A549 treated with CpdA at 1 μM for 4 hours (cell line): ENCODE measurements around the gene OR2L2. TPM values are rescaled to one million over a fixed set of nuclear protein-coding genes. Genes with fewer than 3 reads are reported as not detected.

ENCODE experiments used
- total RNA-seq: library from RNA; stranded (reverse); fragments of 200-300 nt; extraction: Qiagen RNA extraction; gene quantifications from 5 replicates; pipeline ENCODE4 v1.2.3, GENCODE V29; 2022; ENCODE audit warnings: low read depth

OR2L2 gene, protein sequence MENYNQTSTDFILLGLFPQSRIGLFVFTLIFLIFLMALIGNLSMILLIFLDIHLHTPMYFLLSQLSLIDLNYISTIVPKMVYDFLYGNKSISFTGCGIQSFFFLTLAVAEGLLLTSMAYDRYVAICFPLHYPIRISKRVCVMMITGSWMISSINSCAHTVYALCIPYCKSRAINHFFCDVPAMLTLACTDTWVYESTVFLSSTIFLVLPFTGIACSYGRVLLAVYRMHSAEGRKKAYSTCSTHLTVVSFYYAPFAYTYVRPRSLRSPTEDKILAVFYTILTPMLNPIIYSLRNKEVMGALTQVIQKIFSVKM
- 0.01 TPM in 1 of 5 replicates, not detected in the others for total RNA-seq

DNA sequence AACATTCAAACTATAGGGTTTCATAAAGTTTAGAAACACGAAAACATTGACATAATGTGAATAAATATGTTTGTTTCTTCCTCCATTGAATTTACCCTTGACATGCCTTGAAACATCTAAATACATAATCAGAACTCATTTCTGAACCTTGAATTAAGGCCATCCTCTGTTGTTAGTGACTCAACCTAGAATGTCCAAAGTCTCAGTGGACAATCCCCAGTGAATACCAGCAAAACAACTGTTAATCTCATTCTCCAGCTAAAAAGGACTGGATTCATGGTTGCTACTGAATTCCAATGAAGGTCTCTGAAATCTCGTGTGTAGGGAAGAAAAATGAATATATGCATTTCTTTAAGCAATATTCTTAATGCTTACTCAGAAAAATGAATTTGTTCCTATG, at the start of gene OR2L2:
TSS of gene OR2L2 (plus strand) at position 301 of the 400 bp plus-strand sequence. CDS start 8,198 bp downstream, outside the sequence.

DNA sequence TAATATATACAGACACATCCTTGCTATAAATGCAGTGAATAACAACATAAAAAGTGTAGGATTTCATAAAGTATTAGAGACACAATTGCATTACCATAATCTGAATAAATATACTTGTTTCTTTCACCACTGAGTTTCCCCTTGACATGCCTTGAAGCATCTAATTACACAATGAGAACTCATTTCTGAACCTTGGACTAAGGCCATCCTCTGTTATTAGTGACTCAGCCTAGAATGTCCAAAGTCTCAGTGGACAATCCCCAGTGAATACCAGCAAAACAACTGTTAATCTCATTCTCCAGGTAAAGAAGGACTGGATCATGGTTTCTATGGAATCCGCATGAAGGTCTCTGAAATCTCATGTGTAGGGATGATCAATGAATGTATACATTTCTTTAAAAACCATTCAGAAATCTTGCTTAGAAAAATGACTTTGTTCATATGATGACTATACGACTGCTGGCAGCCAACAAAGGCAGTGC, 16.6 kb upstream of the OR2L2 start, which contains the start of gene OR2L5:
TSS of gene OR2L5 (plus strand) at position 432 of the 482 bp plus-strand sequence. CDS start 8,288 bp downstream, outside the sequence.

DNA sequence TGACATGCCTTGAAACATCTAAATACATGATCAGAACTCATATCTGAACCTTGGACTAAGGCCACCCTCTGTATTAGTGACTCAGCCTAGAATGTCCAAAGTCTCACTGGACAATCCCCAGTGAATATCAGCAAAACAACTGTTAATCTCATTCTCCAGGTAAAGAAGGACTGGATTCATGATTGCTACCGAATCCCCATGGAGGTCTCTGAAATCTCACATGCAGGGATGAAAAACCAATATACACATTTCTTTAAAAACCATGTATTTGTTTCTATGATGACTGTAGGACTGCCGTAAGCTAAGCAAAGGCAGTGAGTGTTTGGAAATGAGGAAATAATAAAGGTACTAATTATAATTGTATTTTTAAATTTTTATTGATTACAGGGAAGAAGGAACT, 16.7 kb downstream of the OR2L2 start, which contains the start of gene OR2L3:
TSS of gene OR2L3 (plus strand) at position 301 of the 400 bp plus-strand sequence. CDS start 13,846 bp downstream, outside the sequence.

Other genes with a start within 250 kb of the OR2L2 start
- not detected in 5 replicates for gene OR14A16, start 206.0 kb upstream of the OR2L2 start, total RNA-seq
- not detected in 5 replicates for gene OR11L1, start 188.2 kb upstream of the OR2L2 start, total RNA-seq
- gene TRIM58, start 172.9 kb upstream of the OR2L2 start, total RNA-seq, result not detected in 5 replicates
- not detected in 5 replicates for gene OR2W3, start 134.5 kb upstream of the OR2L2 start, total RNA-seq
- not detected in 5 replicates for gene OR2T8, start 109.8 kb upstream of the OR2L2 start, total RNA-seq
- not detected in 5 replicates for gene OR2AJ1, start 105.2 kb upstream of the OR2L2 start, total RNA-seq
- gene OR2L8, start 81.2 kb upstream of the OR2L2 start, total RNA-seq, result not detected in 5 replicates
- not detected in 5 replicates for gene OR2AK2, start 64.8 kb upstream of the OR2L2 start, total RNA-seq
- not detected in 5 replicates for gene OR2L5, start 16.4 kb upstream of the OR2L2 start, total RNA-seq
- not detected in 5 replicates for gene OR2L3, start 16.8 kb downstream of the OR2L2 start, total RNA-seq
- not detected in 5 replicates for gene OR2L13, start 65.1 kb downstream of the OR2L2 start, total RNA-seq
- not detected in 5 replicates for gene OR2M5, start 115.1 kb downstream of the OR2L2 start, total RNA-seq
- gene OR2M2, start 144.8 kb downstream of the OR2L2 start, total RNA-seq, result not detected in 5 replicates
- gene OR2M3, start 167.2 kb downstream of the OR2L2 start, total RNA-seq, result not detected in 5 replicates
- not detected in 5 replicates for gene OR2M4, start 201.3 kb downstream of the OR2L2 start, total RNA-seq
- not detected in 5 replicates for gene OR2T33, start 247.9 kb downstream of the OR2L2 start, total RNA-seq